ENCODE data around the gene ALKBH6.

The ALKBH6 gene

GRCh38 chr19:35978832-35979365, 35.1 kb downstream of the ALKBH6 start:
- ChIA-PET POLR2A (no interaction called here), CTCF (no interaction called here)
- no peak for DNase-seq (ENCODE audit: extremely low spot score)
- TF ChIP-seq FOXM1 (IDR thresholded peaks at IDR 0.05; ENCODE audit: borderline replicate concordance) (no peak), NFRKB (IDR thresholded peaks at IDR 0.05) (no peak), FOXK2 (IDR thresholded peaks at IDR 0.05) (no peak), HDGF (IDR thresholded peaks at IDR 0.05; ENCODE audit: borderline replicate concordance) (no peak), ARNT (IDR thresholded peaks at IDR 0.05) (no peak), L3MBTL2 (conservative IDR thresholded peaks at IDR 0.05) (no peak), CTBP1 (IDR thresholded peaks at IDR 0.05; ENCODE audit: borderline replicate concordance) (no peak), SP1 (IDR thresholded peaks at IDR 0.05) (no peak), TARDBP (IDR thresholded peaks at IDR 0.05) (no peak), FOXA1 (IDR thresholded peaks at IDR 0.05) (no peak), LEF1 (IDR thresholded peaks at IDR 0.05; ENCODE audit: borderline replicate concordance) (no peak), SUZ12 (IDR thresholded peaks at IDR 0.05) (no peak)
- TF ChIP-seq, protein P1, sequence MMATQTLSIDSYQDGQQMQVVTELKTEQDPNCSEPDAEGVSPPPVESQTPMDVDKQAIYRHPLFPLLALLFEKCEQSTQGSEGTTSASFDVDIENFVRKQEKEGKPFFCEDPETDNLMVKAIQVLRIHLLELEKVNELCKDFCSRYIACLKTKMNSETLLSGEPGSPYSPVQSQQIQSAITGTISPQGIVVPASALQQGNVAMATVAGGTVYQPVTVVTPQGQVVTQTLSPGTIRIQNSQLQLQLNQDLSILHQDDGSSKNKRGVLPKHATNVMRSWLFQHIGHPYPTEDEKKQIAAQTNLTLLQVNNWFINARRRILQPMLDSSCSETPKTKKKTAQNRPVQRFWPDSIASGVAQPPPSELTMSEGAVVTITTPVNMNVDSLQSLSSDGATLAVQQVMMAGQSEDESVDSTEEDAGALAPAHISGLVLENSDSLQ (IDR thresholded peaks at IDR 0.05), result no peak

GRCh38 chr19:35978271-35978670, 35.7 kb downstream of the ALKBH6 start:
- CTCF ChIA-PET, result no interaction called here
- no peak for DNase-seq (ENCODE audit: extremely low spot score)
- POLR2A ChIA-PET, result no interaction called here
- TF ChIP-seq FOXA1 (IDR thresholded peaks at IDR 0.05), result no peak
- TF ChIP-seq HDGF (IDR thresholded peaks at IDR 0.05; ENCODE audit: borderline replicate concordance), result no peak
- TF ChIP-seq NFRKB (IDR thresholded peaks at IDR 0.05), result no peak

DNA sequence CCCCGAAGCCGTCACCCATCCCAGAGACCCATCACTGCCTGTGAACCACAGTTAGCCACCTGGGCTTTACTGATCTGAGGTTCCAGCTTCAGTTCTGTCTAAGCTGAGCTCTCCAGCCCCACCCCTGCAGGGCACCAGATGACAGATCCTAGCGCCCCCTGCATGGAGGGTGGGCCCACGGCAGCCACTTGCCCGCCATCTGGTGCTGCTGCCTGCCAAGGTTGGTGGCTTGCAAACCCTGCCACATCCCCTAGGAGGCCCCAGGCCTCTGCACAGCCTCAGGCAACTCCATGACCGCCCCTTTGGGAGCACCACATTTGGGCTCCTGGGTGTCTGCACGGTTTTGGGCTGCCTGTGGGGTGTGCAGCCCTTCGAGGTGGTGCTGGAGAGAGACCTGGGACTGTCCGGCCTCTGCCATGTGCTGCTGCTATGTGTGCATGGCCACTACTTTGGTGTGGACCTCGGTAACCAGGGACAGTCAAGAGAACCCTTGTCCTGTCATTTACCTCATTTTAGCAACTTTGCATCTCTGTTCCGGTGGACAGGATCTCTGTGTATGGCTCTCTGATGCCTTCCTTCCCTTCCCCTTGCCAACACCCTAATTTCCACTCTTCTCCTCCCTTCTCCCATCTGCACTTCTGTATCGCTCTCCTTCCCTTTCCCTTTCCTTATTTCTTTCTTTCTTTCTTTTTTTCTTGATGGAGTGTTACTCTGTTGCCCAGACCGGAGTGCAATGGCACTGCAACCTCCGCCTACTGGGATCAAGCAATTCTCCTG, 36.4 kb downstream of the ALKBH6 start:
- DNase-seq (ENCODE audit: extremely low spot score), result peak; percentile 61
- no peak for TF ChIP-seq SUZ12 (IDR thresholded peaks at IDR 0.05)
- TF ChIP-seq BHLHE40 (IDR thresholded peaks at IDR 0.05; ENCODE audit: borderline replicate concordance), result no peak
- no peak for TF ChIP-seq FOXA1 (IDR thresholded peaks at IDR 0.05)
- no peak for TF ChIP-seq ZNF384 (IDR thresholded peaks at IDR 0.05)
- no peak for TF ChIP-seq SP1 (IDR thresholded peaks at IDR 0.05)
- no peak for TF ChIP-seq TARDBP (IDR thresholded peaks at IDR 0.05)
- no peak for TF ChIP-seq ELF4 (IDR thresholded peaks at IDR 0.05)
- TF ChIP-seq ARNT (IDR thresholded peaks at IDR 0.05), result no peak
- no peak for TF ChIP-seq LEF1 (IDR thresholded peaks at IDR 0.05; ENCODE audit: borderline replicate concordance)
- TF ChIP-seq FOXM1 (IDR thresholded peaks at IDR 0.05; ENCODE audit: borderline replicate concordance), result no peak
- TF ChIP-seq L3MBTL2 (conservative IDR thresholded peaks at IDR 0.05), result no peak
- TF ChIP-seq, protein P1 (IDR thresholded peaks at IDR 0.05), result no peak
- TF ChIP-seq NFRKB (IDR thresholded peaks at IDR 0.05), result no peak
- no peak for TF ChIP-seq CTBP1 (IDR thresholded peaks at IDR 0.05; ENCODE audit: borderline replicate concordance)
- no peak for TF ChIP-seq FOXK2 (IDR thresholded peaks at IDR 0.05)
- no peak for TF ChIP-seq HDGF (IDR thresholded peaks at IDR 0.05; ENCODE audit: borderline replicate concordance)
- POLR2A ChIA-PET, result no interaction called here
- CTCF ChIA-PET, result interaction anchor here (0.5 to 0.7 kb wide), 3 partner anchors 9 to 142 kb away, joined by 3 read pairs; no protein-coding TSS in a partner anchor

GRCh38 chr19:35975608-35976214, 38.3 kb downstream of the ALKBH6 start:
- POLR2A ChIA-PET, result interaction anchor here (0.8 to 1.0 kb wide), 2 partner anchors 29 to 328 kb away, joined by 3 read pairs; partner anchors contain the start of gene COX6B1
- CTCF ChIA-PET, result no interaction called here
- peak; percentile 46 for DNase-seq (ENCODE audit: extremely low spot score)
- TF ChIP-seq CTBP1 (IDR thresholded peaks at IDR 0.05; ENCODE audit: borderline replicate concordance) (no peak), HDGF (IDR thresholded peaks at IDR 0.05; ENCODE audit: borderline replicate concordance) (no peak), NFRKB (IDR thresholded peaks at IDR 0.05) (no peak)

GRCh38 chr19:35973487-35973886, 40.5 kb downstream of the ALKBH6 start:
- no peak for DNase-seq (ENCODE audit: extremely low spot score)
- POLR2A ChIA-PET, result no interaction called here
- no peak for TF ChIP-seq HDGF (IDR thresholded peaks at IDR 0.05; ENCODE audit: borderline replicate concordance)
- no peak for TF ChIP-seq L3MBTL2 (conservative IDR thresholded peaks at IDR 0.05)
- TF ChIP-seq TARDBP (IDR thresholded peaks at IDR 0.05), result no peak
- no peak for TF ChIP-seq ZNF384 (IDR thresholded peaks at IDR 0.05)
- TF ChIP-seq CTBP1 (IDR thresholded peaks at IDR 0.05; ENCODE audit: borderline replicate concordance), result no peak
- no peak for TF ChIP-seq FOXK2 (IDR thresholded peaks at IDR 0.05)
- no peak for TF ChIP-seq BHLHE40 (IDR thresholded peaks at IDR 0.05; ENCODE audit: borderline replicate concordance)
- no peak for TF ChIP-seq NFRKB (IDR thresholded peaks at IDR 0.05)
- TF ChIP-seq ELF4 (IDR thresholded peaks at IDR 0.05), result no peak
- no peak for TF ChIP-seq FOXA1 (IDR thresholded peaks at IDR 0.05)
- TF ChIP-seq FOXM1 (IDR thresholded peaks at IDR 0.05; ENCODE audit: borderline replicate concordance), result no peak
- TF ChIP-seq SP1 (IDR thresholded peaks at IDR 0.05), result no peak
- no peak for TF ChIP-seq SUZ12 (IDR thresholded peaks at IDR 0.05)
- CTCF ChIA-PET, result no interaction called here

GRCh38 chr19:35966771-35967170, 47.2 kb downstream of the ALKBH6 start:
- POLR2A ChIA-PET, result no interaction called here
- TF ChIP-seq FOXA1 (IDR thresholded peaks at IDR 0.05), result no peak
- TF ChIP-seq ELF4 (IDR thresholded peaks at IDR 0.05), result no peak
- TF ChIP-seq HDGF (IDR thresholded peaks at IDR 0.05; ENCODE audit: borderline replicate concordance), result no peak
- TF ChIP-seq SUZ12 (IDR thresholded peaks at IDR 0.05), result no peak
- no peak for TF ChIP-seq NFRKB (IDR thresholded peaks at IDR 0.05)
- no peak for TF ChIP-seq SP1 (IDR thresholded peaks at IDR 0.05)
- TF ChIP-seq CTBP1 (IDR thresholded peaks at IDR 0.05; ENCODE audit: borderline replicate concordance), result no peak
- TF ChIP-seq LEF1 (IDR thresholded peaks at IDR 0.05; ENCODE audit: borderline replicate concordance), result no peak
- TF ChIP-seq, protein P1 (IDR thresholded peaks at IDR 0.05), result no peak
- CTCF ChIA-PET, result no interaction called here

More at GRCh38 chr19:35966771-35967170, 47.2 kb downstream of the ALKBH6 start:
- no peak for DNase-seq (ENCODE audit: extremely low spot score)
